OCI-LY3 (cell line): ENCODE measurements around the gene SLC38A10.

ENCODE experiments used
- CTCF ChIP-seq: fragments of 200-600, 300-600 bp; sonication (generic); IDR thresholded peaks from 2 replicates; pipeline ENCODE4 v1.5.1; 2014; ENCODE audit warnings: antibody characterized with exemption, low read length, low read depth
- EZH2phosphoT487 ChIP-seq: fragments of 200-600 bp; shearing (Covaris generic); IDR thresholded peaks from 2 replicates; pipeline ENCODE4 v1.6.1; 2018; ENCODE audit warnings: antibody characterized with exemption, mixed run types, low read depth

DNA sequence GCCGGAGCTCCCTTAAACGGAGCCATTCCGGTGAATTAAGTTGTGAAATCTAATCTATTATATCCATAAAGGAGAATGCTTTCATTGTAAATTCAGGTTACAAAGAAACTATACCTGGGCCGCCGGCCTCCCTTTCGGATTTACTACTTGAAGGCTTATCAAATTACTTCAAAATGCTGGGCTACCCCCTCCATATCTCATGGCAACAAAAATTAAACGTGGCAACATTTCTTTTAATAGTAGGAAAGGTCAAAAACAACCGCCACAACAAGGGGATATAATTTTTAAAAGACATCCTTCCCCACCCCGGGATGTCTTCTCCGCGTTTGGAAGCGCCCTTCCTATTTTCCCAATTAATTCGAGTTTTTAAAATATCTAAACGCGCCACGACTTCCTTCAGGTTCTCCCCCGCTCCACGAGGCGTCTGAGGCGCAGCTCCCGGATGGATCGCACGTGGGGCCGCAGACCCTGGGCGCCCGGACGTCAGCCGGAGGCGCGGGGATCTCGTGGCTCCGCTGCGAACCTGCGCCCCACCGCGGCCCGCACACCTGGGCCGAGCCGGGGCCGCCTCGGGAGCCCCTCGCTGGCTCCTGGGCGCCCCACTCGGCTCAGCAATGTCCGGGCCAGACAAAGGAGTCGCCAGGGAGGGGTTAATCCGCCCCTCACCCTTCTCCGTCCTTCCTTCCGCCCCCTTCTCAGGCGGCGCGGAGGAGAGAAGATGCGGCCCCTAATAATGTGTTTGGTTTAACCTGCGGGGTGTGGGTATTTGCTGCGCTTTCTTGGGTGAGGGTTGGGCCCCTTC is 47.4 kb upstream of the SLC38A10 start:
- TF ChIP-seq CTCF (no peak), EZH2phosphoT487 (no peak)
